Myometrial cell (primary cell): ENCODE results near the gene ABHD3. TPM values are rescaled to one million over a fixed set of nuclear protein-coding genes. Genes with fewer than 3 reads are reported as not detected.

Experiments
- total RNA-seq: library from RNA; depleted of rRNA; stranded (reverse); fragments of >200 nt; gene quantifications from 2 replicates; pipeline ENCODE4 v1.2.3, GENCODE V29; 2015

The ABHD3 gene
- 3.7 and 11.0 TPM in 2 replicates for total RNA-seq

GRCh38 chr18:21704603-21705364 is at the start of gene ABHD3:
TSS of gene ABHD3 (minus strand) at chr18:21704774. CDS start at chr18:21704665, 109 bp downstream.

GRCh38 chr18:21740538-21741311 is 36.2 kb upstream of the ABHD3 start, which contains the start of gene MIB1:
TSS of gene MIB1 (plus strand) at chr18:21740792. CDS start at chr18:21741584, 792 bp downstream.

GRCh38 chr18:21612125-21613039 is 92.2 kb downstream of the ABHD3 start, which contains the start of gene SNRPD1:
TSS of gene SNRPD1 (plus strand) at chr18:21612314. CDS start at chr18:21612430, 116 bp downstream.

Other genes with a start within 250 kb of the ABHD3 start
- gene ESCO1, start 104.1 kb downstream of the ABHD3 start, total RNA-seq: 11.0 and 12.9 TPM in 2 replicates
- gene SNRPD1, start 92.5 kb downstream of the ABHD3 start, total RNA-seq: 9.4 and 11.0 TPM in 2 replicates
- 17.6 and 26.4 TPM in 2 replicates for gene MIB1, start 36.0 kb upstream of the ABHD3 start, total RNA-seq